GM11168 (cell line): ENCODE measurements around the gene PRKAR2B.
"Not testable (repeated sequence)": the region's sequence is repeated elsewhere in the genome, so short reads cannot be mapped to it uniquely, and the experiment has no call there.

Experiments
- in situ Hi-C: fragments of 300-500 bp; cut with MboI; formaldehyde crosslinking; loops from one replicate; pipeline ENCODE4 v1.12.0; 2022; ENCODE audit warnings: low sequenced_read_pairs; ENCODE audit not compliant: unreplicated experiment

The PRKAR2B gene

DNA sequence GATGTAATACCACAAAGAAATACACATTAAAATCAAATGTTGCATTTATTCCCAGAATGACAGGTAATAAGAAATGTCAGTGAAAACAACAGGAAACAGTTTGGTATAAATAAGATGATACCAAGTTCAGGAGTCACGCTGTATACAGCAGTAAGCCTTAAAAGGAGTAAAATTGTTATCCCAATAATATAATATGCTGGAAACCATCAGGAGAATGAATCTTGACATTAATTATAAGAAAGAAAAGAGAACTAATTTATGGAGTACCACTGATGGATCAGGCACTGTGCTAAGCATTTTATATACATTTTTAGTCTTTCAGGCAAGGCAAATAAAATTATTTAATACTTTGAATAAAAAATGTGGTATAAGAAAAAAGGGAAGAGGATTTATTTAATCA lies 27.6 kb downstream of the PRKAR2B start:
- in situ Hi-C loops, result no loop called here

DNA sequence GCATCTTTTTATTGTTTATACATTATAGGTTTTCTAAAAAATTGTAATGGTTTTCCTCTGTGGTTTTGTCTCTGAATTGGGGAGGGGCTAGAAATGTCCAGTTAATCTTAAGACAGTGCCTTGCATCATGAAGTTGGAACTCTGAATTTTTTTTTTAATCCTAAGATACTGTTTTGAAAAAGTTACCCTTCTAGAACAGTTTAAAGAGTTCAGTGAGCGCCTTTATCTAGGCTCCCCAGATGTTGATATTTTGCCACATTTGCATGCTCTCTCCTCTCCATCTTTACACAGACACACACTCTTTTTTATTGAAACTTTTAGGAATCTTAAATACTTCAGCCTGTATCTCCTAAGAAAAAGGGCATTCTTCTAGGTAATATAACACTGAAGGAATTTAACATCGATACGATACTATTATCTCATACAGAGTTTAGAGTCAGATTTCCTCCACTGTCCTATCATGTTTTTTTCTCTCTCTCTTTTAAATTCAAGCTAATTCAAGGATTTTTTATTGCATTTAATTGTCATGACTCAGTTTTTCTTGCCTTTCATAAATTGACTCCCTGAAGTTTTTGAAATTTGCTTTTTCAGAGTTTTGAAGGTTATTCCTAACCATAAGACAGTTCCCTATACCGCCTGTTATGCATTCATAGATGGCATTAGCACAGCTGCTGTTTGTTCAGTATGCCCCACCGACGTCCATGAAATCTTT lies 31.5 kb downstream of the PRKAR2B start:
- in situ Hi-C loops, result no loop called here

DNA sequence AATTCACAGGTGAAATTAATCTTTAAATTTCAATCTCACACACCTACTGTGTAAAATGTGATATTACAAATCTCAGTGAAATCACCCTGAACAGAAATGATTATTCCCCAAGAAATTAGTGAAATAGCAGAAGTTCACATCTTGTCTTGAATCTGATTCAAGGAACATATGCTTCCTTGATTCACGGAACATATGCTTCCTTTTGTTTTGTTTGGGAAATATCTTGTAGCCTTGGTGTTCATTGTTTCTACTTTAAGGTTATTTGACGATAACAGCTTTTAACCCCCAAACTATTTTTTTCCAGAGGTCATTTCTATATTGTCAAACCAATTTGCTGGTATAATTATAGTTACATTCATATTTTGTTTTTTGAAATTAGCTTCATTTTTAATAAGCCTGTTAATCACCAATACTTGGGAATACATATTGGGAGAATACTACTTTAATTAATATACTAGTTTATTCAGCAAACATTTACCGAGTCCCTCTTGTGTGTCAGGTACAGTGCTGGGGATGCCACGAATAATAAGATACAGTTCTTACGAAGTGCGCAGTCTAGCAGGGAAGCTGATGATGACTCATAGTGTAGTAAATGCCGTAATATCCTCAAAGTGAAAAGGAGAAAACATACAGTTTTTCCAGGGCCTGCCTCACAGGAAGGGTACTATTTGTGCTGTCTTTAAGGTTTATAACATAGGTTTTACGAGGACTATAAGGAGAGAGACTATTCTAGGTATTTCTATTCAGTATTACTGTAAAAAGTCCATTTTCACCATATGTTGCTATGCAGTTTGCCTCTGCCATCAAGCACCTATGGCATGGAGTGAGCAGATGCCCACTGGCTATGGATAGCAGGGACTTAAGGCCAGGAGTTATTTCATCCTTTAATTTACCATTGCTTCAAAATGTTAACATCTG lies 32.5 kb downstream of the PRKAR2B start:
- in situ Hi-C loops, result no loop called here

DNA sequence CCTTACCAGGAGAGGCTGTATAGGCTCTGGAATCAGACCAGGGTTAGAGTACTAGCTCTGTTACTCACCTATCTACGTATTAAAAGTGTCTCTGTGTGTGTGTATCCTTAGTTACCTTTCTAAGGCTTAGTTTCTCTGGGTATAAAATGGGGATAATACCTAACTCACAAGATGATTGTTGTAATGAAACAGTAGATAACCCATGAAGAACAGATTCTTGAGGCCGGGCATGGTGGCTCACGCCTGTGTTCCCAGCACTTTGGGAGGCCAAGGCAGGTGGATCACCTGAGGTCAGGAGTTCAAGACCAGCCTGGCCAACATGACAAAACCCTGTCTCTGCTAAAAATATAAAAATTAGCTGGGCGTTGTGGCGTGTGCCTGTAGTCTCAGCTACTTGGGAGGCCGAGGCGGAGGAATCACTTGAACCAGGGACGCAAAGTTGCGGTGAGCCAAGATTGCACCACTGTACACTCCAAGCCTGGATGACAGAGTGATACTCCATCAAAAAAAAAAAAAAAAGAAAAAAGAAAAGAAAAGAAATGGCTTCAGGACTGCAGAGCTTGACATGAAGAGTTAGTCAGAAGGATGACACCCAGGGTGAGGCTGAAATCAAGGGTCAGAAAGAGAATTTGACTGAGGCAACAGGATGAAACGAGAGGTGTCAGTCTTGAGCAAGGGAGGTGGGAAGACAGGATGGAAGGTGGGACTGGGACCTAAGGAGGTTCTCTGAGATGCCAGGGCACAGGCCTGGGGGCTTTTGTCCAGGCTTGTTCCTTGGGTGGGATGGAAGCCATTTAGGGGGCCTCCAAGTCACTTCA lies 33.4 kb downstream of the PRKAR2B start:
- in situ Hi-C loops, result no loop called here

DNA sequence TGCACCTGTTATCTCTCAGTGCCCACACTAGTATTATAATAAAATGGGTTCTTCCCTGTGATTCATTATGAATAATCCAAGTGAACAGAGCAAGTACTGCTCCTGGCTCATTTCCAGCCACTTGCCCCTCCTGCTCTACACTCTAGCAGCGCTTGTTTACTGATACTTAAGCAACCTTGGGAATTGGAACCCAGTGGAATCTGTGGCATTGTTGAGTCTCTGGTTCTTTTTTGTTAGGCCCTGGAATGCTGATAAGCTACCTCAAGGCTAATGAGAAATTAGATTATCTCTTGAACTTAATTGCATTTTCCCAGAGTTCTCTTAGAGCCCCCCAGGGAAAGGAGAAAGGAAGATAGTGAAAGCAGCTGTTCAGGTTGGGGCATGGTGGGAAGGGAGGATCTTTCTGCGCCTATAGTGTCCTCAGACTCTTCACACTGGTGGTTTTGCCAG lies 34.0 kb downstream of the PRKAR2B start:
- in situ Hi-C loops, result no loop called here

DNA sequence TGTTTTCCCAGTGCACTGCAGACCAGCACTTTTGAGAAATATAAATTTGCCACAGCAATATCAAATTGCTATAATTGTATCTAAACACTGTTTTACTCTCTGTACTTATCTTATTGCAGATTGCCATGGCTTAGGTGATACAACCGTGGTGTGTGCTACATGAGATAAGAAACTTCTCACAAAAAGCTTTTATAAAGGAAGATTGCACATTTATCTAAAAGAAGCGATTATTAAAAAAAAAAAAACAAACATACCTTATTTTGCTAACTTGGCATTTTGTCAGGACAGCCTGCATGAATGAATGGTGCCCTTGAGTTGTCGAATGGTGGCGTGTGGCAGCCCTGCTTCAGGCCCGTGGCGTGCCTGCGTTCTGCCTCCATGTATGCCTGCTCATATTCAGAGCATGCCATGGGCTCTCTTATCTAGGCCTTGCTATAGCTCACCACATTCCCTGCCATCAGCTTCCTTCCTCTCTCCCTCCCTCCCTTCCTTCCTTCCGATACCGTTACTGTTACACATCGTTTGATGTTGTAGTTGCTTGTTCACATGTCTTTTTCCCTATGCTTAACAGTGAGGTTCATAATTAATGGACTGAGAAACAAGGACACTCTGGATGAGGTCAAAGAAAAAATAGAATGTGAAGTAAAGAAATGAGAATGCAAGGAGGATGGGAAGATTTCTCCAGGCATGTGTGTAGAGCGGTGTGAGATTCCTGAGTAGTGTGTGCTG lies 34.9 kb downstream of the PRKAR2B start:
- in situ Hi-C loops, result no loop called here

DNA sequence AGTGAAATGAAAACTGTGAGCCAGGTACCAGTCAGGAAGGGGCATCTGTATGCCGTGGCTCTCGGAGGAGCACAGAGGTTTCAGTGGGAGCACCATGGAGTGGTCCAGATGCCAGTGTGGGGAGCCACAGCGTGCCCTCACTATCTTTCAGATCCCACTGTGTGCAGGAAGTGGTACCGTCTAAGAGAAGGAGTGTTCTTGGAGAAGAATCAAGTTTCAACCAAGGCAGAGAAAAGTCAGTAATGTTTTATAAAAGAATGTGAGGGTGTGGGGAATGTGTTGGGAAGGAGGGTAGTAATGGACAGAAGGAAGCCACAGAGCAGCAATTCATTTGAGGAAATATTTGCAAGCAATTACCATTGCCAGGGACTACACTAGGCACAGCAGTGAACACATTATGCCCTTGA lies 35.6 kb downstream of the PRKAR2B start:
- in situ Hi-C loops, result no loop called here

DNA sequence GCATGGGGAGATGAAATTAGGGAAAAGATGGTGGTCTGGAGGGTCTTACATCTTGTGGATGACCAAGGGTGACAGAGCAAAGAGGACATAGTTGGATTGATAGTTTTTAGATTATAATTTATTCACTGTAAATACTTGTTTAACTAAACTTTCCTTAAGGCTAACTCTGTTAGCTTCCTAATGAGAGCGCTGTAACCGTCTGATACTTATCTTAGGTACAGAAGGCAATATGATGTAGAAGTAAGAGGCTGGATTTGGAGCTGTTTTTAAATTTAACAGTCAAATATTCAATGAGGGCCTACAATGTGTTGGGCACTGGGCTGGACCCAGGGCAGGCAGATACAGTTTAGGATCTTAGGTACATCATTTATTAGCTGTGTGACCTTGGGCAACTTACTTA lies 36.0 kb downstream of the PRKAR2B start:
- in situ Hi-C loops, result no loop called here

DNA sequence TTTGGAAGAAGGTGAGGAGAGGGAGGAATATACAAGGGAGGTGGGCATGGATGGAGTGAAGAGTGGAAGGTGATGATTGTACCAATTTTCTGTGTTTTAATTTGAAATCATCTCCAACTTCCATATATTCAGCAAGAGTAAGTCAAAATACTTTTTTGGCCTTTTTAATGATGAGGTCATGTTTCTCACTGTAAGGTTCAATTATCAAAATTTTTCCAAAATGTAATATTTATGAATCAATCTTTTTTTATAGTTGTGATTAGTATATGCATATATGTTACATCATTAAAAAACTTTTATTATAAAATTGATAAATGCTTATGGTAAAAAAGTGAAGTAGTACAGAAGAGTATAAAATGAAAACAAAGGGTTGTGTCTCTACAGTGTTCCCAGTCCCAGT lies 40.7 kb downstream of the PRKAR2B start:
- in situ Hi-C loops, result no loop called here

DNA sequence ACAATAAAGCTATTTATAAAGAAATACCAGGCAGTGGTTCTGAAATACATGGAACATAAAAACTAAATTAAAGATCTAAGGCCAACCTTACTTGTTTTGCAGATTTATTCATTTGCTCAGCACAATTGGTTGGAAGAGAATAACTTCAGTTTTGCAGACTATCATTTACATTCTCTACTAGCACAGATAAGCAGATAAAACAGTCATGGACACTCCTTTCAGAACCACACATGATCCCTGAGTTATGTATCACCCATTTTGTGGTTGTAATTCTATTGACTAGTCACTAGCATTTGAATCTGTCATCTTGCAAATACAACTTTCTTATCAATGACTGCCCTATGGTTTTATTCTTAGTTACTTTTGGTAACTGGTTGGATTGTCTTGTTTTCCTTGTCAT lies 45.1 kb downstream of the PRKAR2B start:
- in situ Hi-C loops, result no loop called here

DNA sequence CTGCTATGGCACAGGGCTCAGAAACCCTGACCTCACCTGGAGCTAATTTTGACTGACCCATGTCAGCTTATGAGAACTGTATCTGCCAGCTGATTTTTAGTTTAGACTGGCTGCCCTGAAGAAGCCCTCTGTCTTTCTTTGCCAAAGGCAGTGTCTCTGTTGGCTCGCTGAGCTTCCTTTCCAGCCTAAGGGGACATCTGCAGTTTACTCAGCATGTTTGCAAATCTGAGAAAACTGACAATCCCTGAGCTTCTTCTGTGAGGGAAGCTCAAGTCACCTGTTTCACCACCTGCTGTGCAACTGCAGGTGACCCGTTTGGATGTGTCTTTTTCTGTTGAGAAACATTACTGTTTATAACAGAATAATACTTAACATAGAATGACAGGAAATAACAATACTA lies 46.0 kb downstream of the PRKAR2B start:
- in situ Hi-C loops, result no loop called here

DNA sequence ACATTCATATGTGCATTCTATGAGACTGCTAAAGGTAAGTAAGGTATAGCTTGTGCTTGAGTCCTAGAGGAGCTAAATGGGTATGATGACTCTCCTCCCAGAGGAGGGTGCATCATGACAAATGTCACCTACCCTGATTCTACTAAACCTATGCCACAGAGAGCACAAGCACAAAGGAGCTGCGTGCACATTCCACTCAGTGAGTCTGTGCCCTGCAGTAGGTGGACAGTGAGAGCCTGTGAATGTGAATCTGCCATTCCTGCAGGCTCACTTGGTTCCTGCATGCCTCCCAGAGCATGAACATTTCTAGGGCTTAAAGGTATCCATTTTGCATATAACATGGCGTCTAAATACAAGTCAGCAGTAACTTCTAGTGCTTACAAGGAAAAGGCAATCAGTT lies 46.8 kb downstream of the PRKAR2B start:
- in situ Hi-C loops, result no loop called here

DNA sequence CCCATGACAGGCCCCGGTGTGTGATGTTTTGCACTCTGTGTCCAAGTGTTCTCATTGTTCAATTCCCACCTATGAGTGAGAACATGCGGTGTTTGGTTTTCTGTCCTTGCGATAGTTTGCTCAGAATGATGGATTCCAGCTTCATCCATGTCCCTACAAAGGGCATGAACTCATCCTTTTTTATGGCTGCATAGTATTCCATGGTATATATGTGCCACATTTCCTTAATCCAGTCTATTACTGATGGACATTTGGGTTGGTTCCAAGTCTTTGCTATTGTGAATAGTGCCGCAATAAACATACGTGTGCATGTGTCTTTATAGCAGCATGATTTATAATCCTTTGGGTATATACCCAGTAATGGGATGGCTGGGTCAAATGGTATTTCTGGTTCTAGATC lies 49.2 kb downstream of the PRKAR2B start:
- in situ Hi-C loops, result not testable (repeated sequence)

DNA sequence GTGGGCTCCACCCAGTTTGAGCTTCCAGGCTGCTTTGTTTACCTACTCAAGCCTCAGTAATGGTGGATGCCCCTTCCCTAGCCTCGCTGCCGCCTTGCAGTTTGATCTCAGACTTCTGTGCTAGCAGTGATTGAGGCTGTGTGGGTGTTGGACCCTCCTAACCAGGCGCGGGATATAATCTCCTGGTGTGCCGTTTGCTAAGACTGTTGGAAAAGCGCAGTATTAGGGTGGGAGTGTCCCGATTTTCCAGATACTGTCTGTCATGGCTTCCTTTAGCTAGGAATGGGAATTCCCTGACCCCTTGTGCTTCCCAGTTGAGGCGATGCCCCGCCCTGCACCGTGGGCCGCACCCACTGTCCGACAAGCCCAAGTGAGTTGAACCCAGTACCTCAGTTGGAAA lies 54.6 kb downstream of the PRKAR2B start:
- in situ Hi-C loops, result not testable (repeated sequence)

DNA sequence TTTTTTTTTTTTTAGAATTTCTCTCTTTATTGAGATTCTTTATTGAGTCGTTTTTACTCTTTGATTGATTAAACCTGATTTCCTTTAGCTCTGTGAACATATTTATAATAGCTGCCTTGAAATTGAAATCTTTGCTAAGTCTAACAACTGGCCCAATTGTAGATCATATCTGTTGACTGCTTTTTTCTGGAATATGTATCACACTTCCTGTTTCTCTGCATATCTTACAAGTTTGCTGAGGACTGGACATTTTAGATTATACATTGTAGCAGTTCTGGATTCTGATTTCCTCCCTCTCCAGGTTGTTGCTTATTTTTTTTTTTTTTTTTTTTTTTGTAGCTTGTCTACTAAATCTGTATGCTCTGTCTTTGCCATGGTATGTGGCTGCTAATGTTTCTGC lies 56.3 kb downstream of the PRKAR2B start:
- in situ Hi-C loops, result no loop called here

DNA sequence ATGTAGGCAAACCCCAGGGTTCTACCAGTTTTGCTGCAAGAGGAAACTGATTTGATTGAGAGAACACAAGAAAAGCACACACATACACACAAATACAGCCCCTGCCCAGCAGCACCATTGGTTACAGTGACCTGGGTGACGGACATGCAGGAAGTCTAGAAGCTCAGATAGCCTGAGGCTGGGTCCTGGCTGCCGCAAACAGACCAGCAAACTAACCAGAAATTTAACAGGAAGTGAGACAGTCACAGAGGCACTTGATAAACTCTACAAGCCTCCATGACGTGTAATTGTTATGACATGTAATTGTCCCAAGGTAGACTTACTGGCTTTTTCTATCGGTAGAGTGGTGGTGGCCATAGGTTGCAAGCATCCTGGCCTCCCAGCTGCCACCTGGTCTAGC lies 58.9 kb downstream of the PRKAR2B start:
- in situ Hi-C loops, result no loop called here

DNA sequence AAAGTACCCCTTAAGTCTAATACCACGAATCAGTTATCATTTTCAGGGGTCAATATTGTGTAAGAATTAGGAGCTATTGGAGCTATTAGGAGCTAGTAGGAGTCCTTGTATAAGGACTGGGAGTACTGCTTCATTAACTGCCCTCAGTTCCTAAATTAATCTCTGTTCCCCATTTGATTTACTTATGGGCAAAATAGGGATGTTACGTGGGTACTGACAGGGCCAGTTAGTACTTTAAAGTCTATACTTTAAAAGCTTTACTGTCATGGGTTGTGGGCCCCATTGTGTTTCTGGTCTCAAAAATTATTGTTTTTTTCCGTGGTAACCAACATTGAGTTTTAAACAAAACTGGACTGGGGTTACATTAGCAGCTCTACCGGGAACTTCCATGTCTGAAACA lies 60.3 kb downstream of the PRKAR2B start:
- in situ Hi-C loops, result no loop called here

DNA sequence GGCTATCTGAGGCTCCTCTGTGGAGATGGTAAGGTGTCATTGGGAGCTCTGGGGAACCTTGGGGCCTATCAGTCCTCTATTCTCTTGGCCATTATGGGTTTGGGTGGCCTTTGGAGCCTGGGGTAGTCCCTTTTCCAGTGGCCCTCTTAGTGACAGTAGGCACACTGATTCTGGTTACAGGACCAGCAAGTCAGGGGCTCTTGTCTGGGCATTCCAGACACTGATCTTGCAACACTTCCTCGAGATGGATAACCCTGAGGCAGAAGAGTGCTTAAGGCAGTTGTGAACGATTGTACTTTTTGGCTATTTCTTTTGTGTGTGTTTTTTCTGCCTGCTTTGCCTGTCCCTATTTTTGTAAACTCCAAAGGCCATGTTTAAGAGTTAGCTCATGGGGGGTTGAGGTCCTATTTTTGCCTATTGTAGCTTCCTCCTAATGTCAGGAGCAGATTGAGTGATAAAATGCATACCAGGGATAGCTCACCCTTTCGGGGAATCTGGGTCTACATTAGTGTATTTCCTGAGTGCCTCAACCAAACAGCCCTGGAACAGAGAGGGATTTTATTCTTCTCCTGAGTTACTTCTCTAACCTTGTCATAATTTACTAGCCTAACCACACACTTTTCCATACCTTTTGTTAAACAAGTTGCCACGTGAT lies 61.2 kb downstream of the PRKAR2B start:
- in situ Hi-C loops, result no loop called here

DNA sequence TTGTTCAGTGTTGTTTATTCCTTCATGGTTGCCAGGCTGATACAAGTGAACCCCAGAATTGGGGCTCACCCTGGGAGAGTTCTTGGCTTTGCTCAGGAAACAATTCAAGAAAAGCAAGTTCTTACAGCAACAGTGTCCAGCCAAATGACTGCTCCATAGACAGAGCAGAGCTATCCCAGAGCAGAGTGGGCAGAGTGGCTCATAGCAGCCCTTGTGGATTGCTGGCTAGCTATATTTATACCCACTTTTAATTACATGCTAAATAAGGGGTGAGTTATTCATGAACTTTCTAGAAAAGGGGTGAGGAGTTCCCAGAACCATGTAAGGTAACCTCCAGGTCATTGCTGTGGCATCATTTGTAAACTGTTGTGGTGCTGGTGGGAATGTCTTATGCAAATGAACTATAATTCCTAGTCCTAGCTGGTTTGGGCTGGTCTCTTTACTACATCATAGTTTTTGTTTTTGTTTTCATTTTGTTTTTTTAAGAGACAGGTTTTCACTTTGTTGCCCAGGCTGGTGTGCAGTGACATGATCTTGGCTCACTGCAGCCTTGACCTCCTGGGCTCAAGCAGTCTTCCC lies 64.4 kb downstream of the PRKAR2B start:
- in situ Hi-C loops, result no loop called here
